ENCODE measurements around the gene RNF169. TPM values are rescaled to one million over a fixed set of nuclear protein-coding genes. Genes with fewer than 3 reads are reported as not detected.

The RNF169 gene
- polyA plus RNA-seq, 4 donors, result 16.2 to 19.5 (median 17.6) TPM

GRCh38 chr11:74853223-74853622 lies 104.6 kb downstream of the RNF169 start:
- no peak for DNase-seq (ENCODE audit: low read depth in 4 of 4, low spot score in 3 of 4)

GRCh38 chr11:74860743-74861142 lies 112.1 kb downstream of the RNF169 start:
- no peak for DNase-seq (ENCODE audit: low read depth in 4 of 4, low spot score in 3 of 4)

GRCh38 chr11:74863410-74863809 lies 114.8 kb downstream of the RNF169 start:
- DNase-seq (ENCODE audit: low read depth in 4 of 4, low spot score in 3 of 4), result no peak

GRCh38 chr11:74866557-74866956 lies 117.9 kb downstream of the RNF169 start:
- no peak for DNase-seq (ENCODE audit: low read depth in 4 of 4, low spot score in 3 of 4)

DNA sequence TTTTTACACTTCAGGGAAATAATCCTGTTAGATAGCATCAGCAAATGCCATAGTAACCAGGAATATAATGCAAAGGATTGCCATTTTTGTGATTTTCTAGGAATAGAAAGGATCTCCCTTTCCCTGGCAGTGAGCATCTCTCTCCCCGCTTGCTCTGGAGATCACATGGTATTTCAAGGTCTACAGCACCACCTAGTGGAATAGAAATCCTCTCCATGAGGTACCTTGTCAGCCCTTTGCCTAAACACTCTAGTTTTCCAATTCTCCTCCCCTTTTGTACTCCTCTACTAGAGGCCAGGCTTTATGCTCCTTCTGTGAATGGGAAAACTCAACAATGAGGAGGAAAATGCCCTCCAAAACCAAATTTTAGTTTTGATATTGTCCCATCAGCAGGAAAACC lies 121.8 kb downstream of the RNF169 start:
- no peak for DNase-seq (ENCODE audit: low read depth in 4 of 4, low spot score in 3 of 4)

DNA sequence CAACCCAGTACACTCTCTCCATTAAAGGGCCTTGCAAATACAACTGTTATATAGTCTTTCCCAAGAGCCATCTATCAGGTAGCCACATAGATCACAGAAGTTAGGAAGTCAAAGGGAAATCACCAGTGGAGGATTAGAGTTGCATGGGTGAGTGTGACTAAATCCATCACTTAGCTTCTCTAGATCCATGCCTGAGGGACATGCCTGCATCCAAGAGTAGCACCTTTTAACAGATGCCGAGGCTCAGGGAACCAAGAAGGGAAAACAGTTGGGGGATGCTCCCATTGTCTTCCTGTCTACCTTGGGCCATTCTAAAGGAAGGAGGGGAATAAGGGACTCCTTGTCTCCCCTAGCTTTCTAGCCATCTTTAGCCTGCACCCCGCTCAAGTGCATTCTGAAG lies 122.4 kb downstream of the RNF169 start:
- DNase-seq (ENCODE audit: low read depth in 4 of 4, low spot score in 3 of 4), result no peak

- DNase-seq (ENCODE audit: low read depth in 4 of 4, low spot score in 3 of 4), result no peak
These were observed 128.5 kb downstream of the RNF169 start for GRCh38 chr11:74877132-74877531.

Other genes with a start within 250 kb of the RNF169 start
- 10 to 100 TPM; 29.2 to 37.5 (median 34.2) TPM for gene POLD3, start 156.3 kb upstream of the RNF169 start, polyA plus RNA-seq (ENCODE audit: insufficient read length in 4 of 4)
- under 1 TPM; 0.43 to 0.57 (median 0.46) TPM for gene CHRDL2, start 17.4 kb upstream of the RNF169 start, polyA plus RNA-seq (ENCODE audit: insufficient read length in 4 of 4)
- 10 to 100 TPM in 3 of 4 donors, 1 to 10 TPM in 1; 7.6 to 14.7 (median 13.8) TPM for gene XRRA1, start 200.2 kb downstream of the RNF169 start, polyA plus RNA-seq (ENCODE audit: insufficient read length in 4 of 4)
- gene SPCS2, start 200.4 kb downstream of the RNF169 start, polyA plus RNA-seq (ENCODE audit: insufficient read length in 4 of 4), result 100 to 1,000 TPM; 225 to 310 (median 269) TPM
- 1 to 10 TPM; 9.1 to 10.0 (median 9.3) TPM for gene NEU3, start 240.1 kb downstream of the RNF169 start, polyA plus RNA-seq (ENCODE audit: insufficient read length in 4 of 4)

Measured in right renal pelvis (tissue), 4 donors.